Retinal pigment epithelial cell (primary cell): Measurements from ENCODE around the gene LPCAT1.

Experiments used
- DNase-seq: peaks from one replicate; pipeline ENCODE4 v3.0.0-alpha.2; 2010; ENCODE audit warnings: low read depth
- H3K4me3 ChIP-seq: 2 replicates; pipeline ENCODE4 v1.5.1; 2011; ENCODE audit warnings: mild to moderate bottlenecking, low read length, control low read depth, moderate library complexity
- CTCF ChIP-seq: conservative IDR thresholded peaks from 2 replicates; pipeline ENCODE4 v1.5.1; 2011; ENCODE audit warnings: low read depth, low read length, control low read depth, inconsistent platforms

LPCAT1 gene

GRCh38 chr5:1494780-1495524 lies 28.8 kb downstream of the LPCAT1 start:
- no peak for TF ChIP-seq CTCF
- DNase-seq = no peak
- H3K4me3 ChIP-seq = no peak overlapping the region

- TF ChIP-seq CTCF = no peak
- no peak for DNase-seq
- no peak overlapping the region for H3K4me3 ChIP-seq
Observed at GRCh38 chr5:1493941-1494340, 29.8 kb downstream of the LPCAT1 start.

- no peak for TF ChIP-seq CTCF
- DNase-seq = no peak
- no peak overlapping the region for H3K4me3 ChIP-seq
Observed at GRCh38 chr5:1493413-1493812, 30.3 kb downstream of the LPCAT1 start.

- no peak overlapping the region for H3K4me3 ChIP-seq
- TF ChIP-seq CTCF = no peak
- no peak for DNase-seq
Observed at GRCh38 chr5:1492757-1493156, 31.0 kb downstream of the LPCAT1 start.

- no peak for DNase-seq
- TF ChIP-seq CTCF = no peak
- H3K4me3 ChIP-seq = no peak overlapping the region
Observed at GRCh38 chr5:1490376-1490775, 33.4 kb downstream of the LPCAT1 start.

GRCh38 chr5:1489754-1490153 lies 34.0 kb downstream of the LPCAT1 start:
- no peak for TF ChIP-seq CTCF
- H3K4me3 ChIP-seq = no peak overlapping the region
- DNase-seq = no peak

- H3K4me3 ChIP-seq = no peak overlapping the region
- no peak for DNase-seq
- no peak for TF ChIP-seq CTCF
Observed at GRCh38 chr5:1488882-1489680, 34.7 kb downstream of the LPCAT1 start.
